Adrenal gland (tissue), 5 donors: ENCODE data around the gene PTP4A1.

Experiments
- CTCF ChIP-seq, 6 experiments: fragments of 450-650 bp in 4 of 6; fragments of 200-600 bp in 2 of 6; sonication (generic) in 1 of 6; IDR thresholded peaks; 1 replicate in 5 of 6; 2 replicates in 1 of 6; pipeline versions ENCODE4 v1.5.1 to v1.8.0; 2016 to 2021; ENCODE audit warnings: antibody characterized with exemption in 6 of 6, mild to moderate bottlenecking in 2 of 6, moderate library complexity in 1 of 6
- POLR2A ChIP-seq, 2 donors: fragments of 450-650 bp; IDR thresholded peaks; one replicate each; pipeline ENCODE4 v1.6.1; 2017; ENCODE audit warnings: antibody characterized with exemption in 2 of 2, mild to moderate bottlenecking in 2 of 2, moderate library complexity in 1 of 2
- donor health status: DM: no; HTN: no; CAD: no.

- TF ChIP-seq CTCF (IDR thresholded peaks at IDR 0.05): peak in 1 of 6 experiments; percentile 4
- peak; percentile 99 to 100 for TF ChIP-seq POLR2A (IDR thresholded peaks at IDR 0.05)
These were observed at the start of gene PTP4A1, which contains the start of gene LOC128125822 for GRCh38 chr6:63572044-63572746.
